Pancreas (tissue), 10 donors: ENCODE measurements around the gene NUP205. TPM values are rescaled to one million over a fixed set of nuclear protein-coding genes. Genes with fewer than 3 reads are reported as not detected.

ENCODE experiments used
- ATAC-seq, 4 donors: fragments of 200-7000 bp; cut with Tn5 transposase; one replicate each; pipeline versions ENCODE4 v1.8.0 to v1.9.1; 2020; ENCODE audit warnings: mild to moderate bottlenecking in 4 of 4, moderate library complexity in 4 of 4
- DNase-seq, 6 donors: peaks; one replicate each; pipeline ENCODE4 v3.0.0-alpha.2; 2020
- FAIRE-seq: peaks from 2 replicates; lab custom pipeline; 2012; peaks lifted over from hg19 to GRCh38; lab: Jason Lieb, UNC
- H3K27ac ChIP-seq, 4 donors: fragments of 200-600 bp; sonication (generic); 1 replicate in 3 of 4; 2 replicates in 1 of 4; pipeline versions ENCODE4 v1.5.0 to v1.8.0; 2020
- H3K27me3 ChIP-seq, 4 donors: fragments of 200-600 bp; one replicate each; pipeline ENCODE4 v1.8.0; 2021
- H3K36me3 ChIP-seq, 3 donors: fragments of 200-600 bp; sonication (generic) in 1 of 3; one replicate each; pipeline versions ENCODE4 v1.5.0 to v1.8.0; 2020 to 2021
- H3K4me1 ChIP-seq, 3 donors: fragments of 200-600 bp; one replicate each; pipeline ENCODE4 v1.8.0; 2021
- H3K4me3 ChIP-seq, 4 donors: fragments of 200-600 bp; sonication (generic) in 2 of 4; one replicate each; pipeline versions ENCODE4 v1.5.0 to v1.8.0; 2020 to 2021
- H3K9me3 ChIP-seq, 4 donors: fragments of 200-600 bp; one replicate each; pipeline ENCODE4 v1.8.0; 2021
- CTCF ChIP-seq, 4 donors: fragments of 200-600 bp; sonication (generic) in 3 of 4; IDR thresholded peaks; one replicate each; pipeline versions ENCODE4 v1.5.0 to v1.8.0; 2021; ENCODE audit warnings: antibody characterized with exemption in 4 of 4
- WGBS, 2 donors: extraction: QIAGEN DNeasy Blood & Tissue Kit; methylation state at CpG; one replicate each; pipeline ENCODE4 v1.1.7; 2013; 5-methylcytosine and 5-hydroxymethylcytosine counted together
- intact Hi-C, 3 donors: fragments of 100-400 bp; cut with DNase I; formaldehyde crosslinking; loops; one replicate each; pipeline versions ENCODE4 v1.11.1 to v1.14.2; 2022
- polyA plus RNA-seq, 2 donors: library from polyadenylated mRNA; stranded (reverse); fragments of 200-250 nt; gene quantifications; one replicate each; pipeline ENCODE4 v1.2.3, GENCODE V29; 2013
- total RNA-seq, 6 donors: library from RNA; stranded (reverse); fragmentation: NEBNext Ultra II Directional in 4 of 6; extraction: Animal tissue kit (Norgen Biotek cat#: 25700) in 4 of 6; gene quantifications; one replicate each; pipeline versions ENCODE4 v1.2.1 to v1.2.4, GENCODE V29; 2021 to 2023
- donor health status: healthy with polysubstance abuse.
- donor health status: DM: no; HTN: no; CAD: no; lungs with moderate emphysema.
- donor health status: DM: no; HTN: no; CAD: no.
- donor health status: control.
- donor health status: control.
- donor health status: Bipolar disorder and iron deficiency.
- donor health status: DM: yes; HTN: yes; CAD: no.
- donor health status: DM: no; HTN: no; CAD: no.
- donor health status: DM: no; HTN: no; CAD: no.
- donor health status: DM: yes; HTN: yes; CAD: no.

Gene NUP205
- total and polyA plus RNA-seq, 8 donors = 8.7 to 23.7 (median 14.5) TPM

- Histone ChIP-seq H3K4me1 (no peaks in the 10 kb centered on the region), H3K27me3 (no peaks in the 10 kb centered on the region), H3K36me3 (no peaks in the 10 kb centered on the region), H3K9me3 (no peaks in the 10 kb centered on the region), H3K27ac (no peak overlapping the region), H3K4me3 (no peak overlapping the region)
- FAIRE-seq (no peak), DNase-seq (no peak), ATAC-seq (no peak)
- WGBS, 2 donors = 77 to 83% methylated on average over 3 of the region's 3 CpGs
- TF ChIP-seq CTCF (IDR thresholded peaks at IDR 0.05) = no peak
- intact Hi-C loops = no loop called here
Observed at GRCh38 chr7:135517060-135517459, 40.7 kb upstream of the NUP205 start.

GRCh38 chr7:135518748-135519147, 39.0 kb upstream of the NUP205 start:
- Histone ChIP-seq H3K9me3 (no peaks in the 10 kb centered on the region), H3K27me3 (no peaks in the 10 kb centered on the region), H3K27ac (no peak overlapping the region), H3K36me3 (no peaks in the 10 kb centered on the region), H3K4me3 (no peak overlapping the region), H3K4me1 (no peaks in the 10 kb centered on the region)
- ATAC-seq (no peak), DNase-seq (no peak), FAIRE-seq (no peak)
- no peak for TF ChIP-seq CTCF (IDR thresholded peaks at IDR 0.05)
- intact Hi-C loops = no loop called here
- 95 to 96% methylated on average over 1 of the region's 1 CpG for WGBS, 2 donors

- ATAC-seq = no peak
- no peaks in the 10 kb centered on the region for H3K9me3 ChIP-seq
- no peak overlapping the region for H3K27ac ChIP-seq
- no peaks in the 10 kb centered on the region for H3K36me3 ChIP-seq
- DNase-seq = no peak
- H3K27me3 ChIP-seq = no peaks in the 10 kb centered on the region
- H3K4me1 ChIP-seq = no peaks in the 10 kb centered on the region
- FAIRE-seq = no peak
- no peak for TF ChIP-seq CTCF (IDR thresholded peaks at IDR 0.05)
- intact Hi-C loops = no loop called here
- no peak overlapping the region for H3K4me3 ChIP-seq
Observed at GRCh38 chr7:135519233-135519688, 38.5 kb upstream of the NUP205 start.

- intact Hi-C loops = no loop called here
- WGBS, 2 donors = 77 to 86% methylated on average over 4 of the region's 4 CpGs
- Histone ChIP-seq H3K9me3 (no peaks in the 10 kb centered on the region), H3K4me1 (no peaks in the 10 kb centered on the region), H3K36me3 (no peaks in the 10 kb centered on the region), H3K27me3 (no peaks in the 10 kb centered on the region), H3K27ac (no peak overlapping the region), H3K4me3 (no peak overlapping the region)
- ATAC-seq = no peak
- no peak for TF ChIP-seq CTCF (IDR thresholded peaks at IDR 0.05)
- FAIRE-seq = no peak
- DNase-seq = no peak
Observed at GRCh38 chr7:135519871-135520270, 37.8 kb upstream of the NUP205 start.

DNA sequence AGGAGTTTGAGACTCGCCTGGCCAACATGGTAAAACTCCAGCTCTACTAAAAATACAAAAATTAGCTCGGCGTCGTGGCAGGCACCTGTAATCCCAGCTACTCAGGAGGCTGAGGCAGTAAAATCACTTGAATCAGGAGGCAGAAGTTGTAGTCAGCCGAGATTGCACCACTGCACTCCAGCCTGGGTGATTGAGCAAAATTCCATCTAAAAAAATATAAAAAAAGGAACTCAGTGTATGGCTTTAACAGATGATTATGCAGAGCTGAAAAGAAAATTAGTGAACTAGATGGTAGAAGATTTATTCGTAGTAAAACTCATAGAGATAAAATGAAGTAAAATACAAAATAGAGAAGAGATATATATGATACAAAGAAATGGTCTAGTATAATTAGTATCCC, 35.2 kb upstream of the NUP205 start:
- H3K27me3 ChIP-seq = no peaks in the 10 kb centered on the region
- no peaks in the 10 kb centered on the region for H3K9me3 ChIP-seq
- WGBS, 2 donors = 83 to 93% methylated on average over 6 of the region's 6 CpGs
- no peak for FAIRE-seq
- H3K27ac ChIP-seq = no peak overlapping the region
- no peaks in the 10 kb centered on the region for H3K36me3 ChIP-seq
- H3K4me1 ChIP-seq = no peaks in the 10 kb centered on the region
- intact Hi-C loops = no loop called here
- no peak for DNase-seq
- no peak for TF ChIP-seq CTCF (IDR thresholded peaks at IDR 0.05)
- no peak for ATAC-seq
- H3K4me3 ChIP-seq = no peak overlapping the region
